Activated B cell treated with CpG ODN at 0.5 μM for 24 hours (primary cell): Measurements from ENCODE around the gene KRT79. TPM values are rescaled to one million over a fixed set of nuclear protein-coding genes. Genes with fewer than 3 reads are reported as not detected.

Experiments used
- ATAC-seq: fragments of 200-7000 bp; cut with Tn5 transposase; one replicate; pipeline ENCODE4 v1.10.0; 2021; ENCODE audit warnings: low read depth, mild to moderate bottlenecking, moderate library complexity
- CTCF ChIA-PET: fragments of 350-600 bp; sonication (Branson Sonifier 250); formaldehyde crosslinking; loops from one replicate; lab custom pipeline; 2021; ENCODE audit warnings: antibody characterized with exemption; lab: Charles Lee
- POLR2A ChIA-PET: fragments of 350-600 bp; sonication (Branson Sonifier 250); formaldehyde crosslinking; loops from one replicate; lab custom pipeline; 2021; ENCODE audit warnings: antibody characterized with exemption; lab: Charles Lee
- DNase-seq: peaks from one replicate; pipeline ENCODE4 v3.0.0; 2022
- H3K27ac Mint-ChIP-seq: one replicate; pipeline ENCODE4 v1.8.0; 2020; ENCODE audit warnings: mixed read lengths
- H3K27me3 Mint-ChIP-seq: one replicate; pipeline ENCODE4 v1.8.0; 2021; ENCODE audit warnings: mixed read lengths
- H3K36me3 Mint-ChIP-seq: one replicate; pipeline ENCODE4 v1.8.0; 2021; ENCODE audit warnings: low read depth, mixed read lengths
- H3K4me1 Mint-ChIP-seq: one replicate; pipeline ENCODE4 v1.8.0; 2021; ENCODE audit warnings: mixed read lengths
- H3K4me3 Mint-ChIP-seq: one replicate; pipeline ENCODE4 v1.8.0; 2020; ENCODE audit warnings: mild to moderate bottlenecking, mixed read lengths
- H3K9me3 Mint-ChIP-seq: one replicate; pipeline ENCODE4 v1.8.0; 2020; ENCODE audit warnings: mixed read lengths
- CTCF ChIP-seq: fragments of 200-600 bp; IDR thresholded peaks from one replicate; pipeline ENCODE4 v1.8.0; 2022; ENCODE audit warnings: antibody characterized with exemption, mild to moderate bottlenecking
- intact Hi-C: fragments of 100-400 bp; cut with micrococcal nuclease; formaldehyde crosslinking; loops from one replicate; pipeline ENCODE4 v1.15.1; 2024
- total RNA-seq: library from RNA; stranded (reverse); gene quantifications from 2 replicates; pipeline ENCODE4 v1.2.3, GENCODE V29; 2022

KRT79 gene
- total RNA-seq, 1 donor from 2014 or later: not detected

- no peak overlapping the region for H3K4me3 Mint-ChIP-seq
- intact Hi-C loops: no loop called here
- peaks cover 2% of the 10 kb centered on the region for H3K27me3 Mint-ChIP-seq
- ChIA-PET CTCF (no interaction called here), POLR2A (no interaction called here)
- H3K9me3 Mint-ChIP-seq: no peaks in the 10 kb centered on the region
- DNase-seq (no peak), ATAC-seq (no peak)
- no peak overlapping the region for H3K27ac Mint-ChIP-seq
- H3K4me1 Mint-ChIP-seq: no peaks in the 10 kb centered on the region
- H3K36me3 Mint-ChIP-seq: no peaks in the 10 kb centered on the region
- no peak for TF ChIP-seq CTCF
Observed at GRCh38 chr12:52807544-52808470, 26.3 kb downstream of the KRT79 start.

- H3K27ac Mint-ChIP-seq: no peak overlapping the region
- ChIA-PET POLR2A (no interaction called here), CTCF (no interaction called here)
- intact Hi-C loops: no loop called here
- TF ChIP-seq CTCF: no peak
- H3K4me1 Mint-ChIP-seq: no peaks in the 10 kb centered on the region
- no peaks in the 10 kb centered on the region for H3K9me3 Mint-ChIP-seq
- DNase-seq (no peak), ATAC-seq (no peak)
- no peaks in the 10 kb centered on the region for H3K36me3 Mint-ChIP-seq
- H3K27me3 Mint-ChIP-seq: peaks cover 2% of the 10 kb centered on the region
- H3K4me3 Mint-ChIP-seq: no peak overlapping the region
Observed at GRCh38 chr12:52806821-52807543, 27.1 kb downstream of the KRT79 start.

GRCh38 chr12:52806169-52806811 lies 27.8 kb downstream of the KRT79 start:
- ChIA-PET POLR2A (no interaction called here), CTCF (no interaction called here)
- no peak overlapping the region for H3K4me3 Mint-ChIP-seq
- ATAC-seq (no peak), DNase-seq (no peak)
- H3K4me1 Mint-ChIP-seq: no peaks in the 10 kb centered on the region
- intact Hi-C loops: no loop called here
- TF ChIP-seq CTCF: no peak
- no peak overlapping the region for H3K27ac Mint-ChIP-seq
- no peaks in the 10 kb centered on the region for H3K36me3 Mint-ChIP-seq
- H3K27me3 Mint-ChIP-seq: peaks cover 2% of the 10 kb centered on the region
- H3K9me3 Mint-ChIP-seq: no peaks in the 10 kb centered on the region

GRCh38 chr12:52805739-52806138 lies 28.4 kb downstream of the KRT79 start:
- ChIA-PET CTCF (no interaction called here), POLR2A (no interaction called here)
- ATAC-seq (no peak), DNase-seq (no peak)
- Mint-ChIP-seq H3K36me3 (no peaks in the 10 kb centered on the region), H3K27me3 (peaks cover 2% of the 10 kb centered on the region), H3K4me1 (no peaks in the 10 kb centered on the region), H3K9me3 (no peaks in the 10 kb centered on the region), H3K27ac (no peak overlapping the region), H3K4me3 (no peak overlapping the region)
- no peak for TF ChIP-seq CTCF
- intact Hi-C loops: no loop called here

GRCh38 chr12:52805000-52805399 lies 29.1 kb downstream of the KRT79 start:
- DNase-seq (no peak), ATAC-seq (no peak)
- POLR2A ChIA-PET: no interaction called here
- no peak for TF ChIP-seq CTCF
- Mint-ChIP-seq H3K27ac (no peak overlapping the region), H3K4me3 (no peak overlapping the region), H3K4me1 (no peaks in the 10 kb centered on the region), H3K36me3 (no peaks in the 10 kb centered on the region), H3K9me3 (no peaks in the 10 kb centered on the region), H3K27me3 (no peaks in the 10 kb centered on the region)
- CTCF ChIA-PET: no interaction called here
- intact Hi-C loops: no loop called here
